Retina (tissue), 1 donor: ENCODE measurements around the gene HOXC13.

ENCODE experiments used
- DNase-seq: peaks from one replicate; pipeline ENCODE4 v3.0.0-alpha.2; 2016

Gene HOXC13

DNA sequence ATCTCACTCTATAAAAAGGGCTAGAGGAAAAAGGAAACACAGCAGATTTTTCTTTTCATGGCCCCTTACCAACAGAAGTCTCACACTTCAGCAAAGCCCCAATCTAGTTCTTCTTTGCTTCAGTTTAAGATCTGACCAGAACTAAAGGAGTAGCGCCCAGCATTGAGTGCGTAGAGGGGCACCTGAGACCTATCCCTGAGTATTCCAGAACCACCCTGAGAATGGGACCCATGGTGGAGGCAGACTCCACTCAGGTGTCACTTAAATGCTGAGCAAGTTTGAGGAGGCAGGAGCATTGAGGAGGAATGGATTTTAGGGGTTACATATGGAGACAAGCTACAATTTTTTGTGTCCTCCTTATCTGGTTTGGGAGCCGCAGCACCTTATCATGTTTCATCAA, 32.5 kb downstream of the HOXC13 start:
- no peak for DNase-seq

DNA sequence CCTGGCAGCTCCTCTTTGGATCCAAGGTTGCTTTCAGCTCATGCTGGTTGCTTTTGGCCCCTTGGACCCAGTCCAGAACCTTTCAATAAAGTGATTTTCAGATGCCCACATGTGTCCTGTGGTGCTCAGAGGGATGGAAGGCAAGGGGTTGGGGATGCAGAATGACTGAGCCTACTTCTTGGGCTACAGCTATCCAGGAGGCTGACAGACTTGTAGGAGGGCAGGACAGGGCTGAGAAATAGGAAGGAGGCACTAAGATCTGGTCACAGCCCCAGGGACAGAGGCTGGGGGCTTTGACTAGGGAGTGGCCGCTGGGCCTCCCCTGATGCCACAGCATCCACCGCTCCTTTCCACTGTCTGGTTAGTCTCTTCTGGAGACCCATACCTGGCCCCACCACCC, 33.1 kb downstream of the HOXC13 start:
- DNase-seq = no peak

DNA sequence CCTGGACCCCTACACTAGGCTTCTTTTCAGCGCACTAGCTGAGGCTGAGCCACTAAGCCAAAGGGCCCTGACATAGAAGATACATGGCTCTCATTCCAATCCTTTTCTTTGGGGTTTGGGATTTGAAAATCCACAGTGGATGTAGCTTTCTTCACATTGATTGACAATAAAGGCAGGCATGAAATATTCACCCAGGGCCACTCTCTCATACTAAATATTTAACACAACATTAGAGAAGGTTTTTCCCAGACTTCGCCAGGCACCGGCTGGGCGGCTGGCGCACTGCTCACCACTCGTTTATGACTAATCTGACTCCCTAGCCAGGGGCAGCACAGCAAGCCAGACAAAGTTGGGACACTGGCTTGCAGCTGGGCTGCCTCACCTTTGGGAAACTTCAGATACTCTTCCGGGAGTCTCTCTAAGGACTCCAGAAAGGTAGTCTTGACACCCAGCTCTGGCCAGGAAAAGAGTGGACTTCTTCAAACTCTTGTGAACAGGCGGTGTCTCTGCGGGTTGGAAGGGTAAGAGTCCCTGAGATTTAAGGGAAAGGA, 33.6 kb downstream of the HOXC13 start:
- DNase-seq = no peak

DNA sequence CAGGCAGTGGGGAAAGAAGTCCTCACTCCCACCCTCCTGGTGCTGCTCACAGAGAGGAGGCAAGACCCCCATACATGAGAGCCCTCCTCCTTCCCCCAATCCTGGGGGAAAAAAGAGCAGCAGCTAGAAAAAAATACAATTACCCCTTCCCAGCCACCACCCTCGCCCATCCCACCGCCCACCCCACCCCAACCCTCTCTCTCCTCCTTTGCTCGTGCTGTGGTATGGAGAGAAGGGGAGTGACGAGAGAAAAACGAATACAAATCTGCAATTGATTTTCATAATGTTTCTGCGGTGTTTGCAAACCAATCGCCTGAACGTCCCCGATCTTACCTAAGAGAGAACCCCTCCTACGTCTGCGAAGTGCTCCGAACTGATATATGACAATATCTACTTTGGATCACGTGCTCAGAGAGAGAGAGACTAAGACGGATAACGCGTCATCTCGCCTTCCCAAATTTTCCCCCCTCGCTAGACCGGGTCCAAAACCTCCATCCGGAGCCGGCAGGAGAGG, 34.1 kb downstream of the HOXC13 start, which contains the start of gene HOXC11:
Gene HOXC11 (plus strand): TSS at position 405 of the 514 bp plus-strand sequence. CDS start 116 bp downstream, outside the sequence.
- DNase-seq = no peak

DNA sequence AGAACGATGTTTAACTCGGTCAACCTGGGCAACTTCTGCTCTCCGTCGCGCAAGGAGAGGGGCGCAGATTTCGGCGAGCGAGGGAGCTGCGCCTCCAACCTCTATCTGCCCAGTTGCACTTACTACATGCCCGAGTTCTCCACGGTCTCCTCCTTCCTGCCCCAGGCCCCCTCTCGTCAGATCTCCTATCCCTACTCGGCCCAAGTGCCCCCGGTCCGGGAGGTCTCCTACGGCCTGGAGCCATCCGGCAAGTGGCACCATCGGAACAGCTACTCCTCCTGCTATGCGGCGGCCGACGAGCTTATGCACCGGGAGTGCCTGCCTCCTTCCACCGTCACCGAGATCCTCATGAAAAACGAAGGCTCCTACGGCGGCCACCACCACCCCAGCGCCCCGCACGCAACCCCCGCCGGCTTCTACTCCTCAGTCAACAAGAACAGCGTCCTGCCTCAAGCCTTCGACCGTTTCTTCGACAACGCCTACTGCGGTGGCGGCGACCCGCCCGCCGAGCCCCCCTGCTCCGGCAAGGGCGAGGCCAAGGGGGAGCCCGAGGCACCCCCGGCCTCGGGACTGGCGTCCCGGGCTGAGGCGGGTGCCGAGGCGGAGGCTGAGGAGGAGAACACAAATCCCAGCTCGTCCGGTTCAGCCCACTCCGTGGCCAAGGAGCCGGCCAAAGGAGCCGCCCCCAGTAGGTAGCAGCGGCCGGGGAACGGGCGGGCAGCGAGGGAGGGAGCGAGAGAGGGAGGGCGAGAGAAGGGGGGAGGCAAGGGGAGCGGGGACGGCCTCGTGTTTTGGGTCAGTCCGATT, 34.8 kb downstream of the HOXC13 start:
- no peak for DNase-seq

DNA sequence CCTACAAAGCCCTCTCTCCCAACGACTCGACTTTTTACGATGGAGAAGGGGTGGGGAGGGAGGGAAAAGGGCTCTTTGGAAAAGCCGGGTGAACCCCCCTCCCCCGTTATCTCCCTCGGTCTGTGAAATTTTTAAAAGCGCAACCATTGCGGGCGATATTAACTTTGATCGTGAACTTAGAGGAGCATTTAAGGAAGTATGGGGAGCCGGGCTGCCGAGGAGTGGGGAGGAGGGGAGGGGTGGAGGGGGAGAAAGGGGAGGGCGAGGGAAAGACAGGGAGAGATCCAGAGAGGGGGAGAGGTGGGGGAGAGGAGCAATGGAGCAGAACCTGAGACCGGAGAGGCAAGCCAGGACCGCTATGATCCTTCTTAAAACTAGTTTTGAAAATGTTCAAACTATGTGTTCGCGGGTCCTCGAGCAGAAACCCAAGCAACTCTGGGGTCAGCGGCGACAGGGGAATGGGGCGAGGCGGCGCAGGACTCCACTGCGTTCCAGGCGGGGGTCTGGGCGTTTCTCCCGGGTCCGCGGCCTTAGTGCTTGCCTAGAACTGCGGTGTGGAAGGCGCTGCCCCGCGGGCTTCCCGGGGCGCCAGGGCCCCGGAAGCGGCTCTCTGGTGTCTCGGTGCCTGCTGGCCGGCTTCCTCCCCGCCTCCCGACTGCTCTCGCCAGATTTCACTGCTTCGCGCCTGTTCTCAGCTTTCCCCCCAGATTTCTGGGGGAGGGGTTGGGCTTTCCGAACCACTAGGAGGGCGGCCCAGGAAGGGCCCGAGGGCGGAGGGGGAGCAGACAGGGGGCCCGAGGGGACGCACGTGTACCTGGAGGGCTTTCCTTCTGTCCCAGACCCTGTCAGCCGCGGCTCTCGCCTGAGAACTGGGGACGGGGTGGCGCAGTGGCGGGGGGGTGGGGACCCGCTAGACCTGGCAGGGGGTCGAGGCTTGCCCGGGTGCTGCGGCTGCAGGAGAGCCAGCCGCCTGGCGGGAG, 35.7 kb downstream of the HOXC13 start, which contains the start of gene HOTAIR:
Gene HOTAIR (minus strand): TSS at position 871 of the 980 bp plus-strand sequence.
- no peak for DNase-seq

DNA sequence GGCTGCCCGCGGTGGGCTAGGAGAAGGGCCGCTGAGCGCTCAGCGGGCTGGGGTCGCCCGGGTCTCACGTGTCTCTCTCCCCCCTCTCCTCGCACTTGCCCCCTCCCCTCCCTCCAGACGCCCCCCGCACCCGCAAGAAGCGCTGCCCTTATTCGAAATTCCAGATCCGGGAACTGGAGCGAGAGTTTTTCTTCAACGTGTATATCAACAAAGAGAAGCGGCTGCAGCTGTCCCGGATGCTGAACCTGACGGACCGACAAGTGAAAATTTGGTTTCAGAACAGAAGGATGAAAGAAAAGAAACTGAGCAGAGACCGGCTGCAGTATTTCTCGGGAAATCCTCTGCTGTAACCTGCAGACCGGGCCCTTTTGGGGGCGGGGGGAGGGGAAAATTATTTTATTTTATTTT, 36.4 kb downstream of the HOXC13 start:
- no peak for DNase-seq

DNA sequence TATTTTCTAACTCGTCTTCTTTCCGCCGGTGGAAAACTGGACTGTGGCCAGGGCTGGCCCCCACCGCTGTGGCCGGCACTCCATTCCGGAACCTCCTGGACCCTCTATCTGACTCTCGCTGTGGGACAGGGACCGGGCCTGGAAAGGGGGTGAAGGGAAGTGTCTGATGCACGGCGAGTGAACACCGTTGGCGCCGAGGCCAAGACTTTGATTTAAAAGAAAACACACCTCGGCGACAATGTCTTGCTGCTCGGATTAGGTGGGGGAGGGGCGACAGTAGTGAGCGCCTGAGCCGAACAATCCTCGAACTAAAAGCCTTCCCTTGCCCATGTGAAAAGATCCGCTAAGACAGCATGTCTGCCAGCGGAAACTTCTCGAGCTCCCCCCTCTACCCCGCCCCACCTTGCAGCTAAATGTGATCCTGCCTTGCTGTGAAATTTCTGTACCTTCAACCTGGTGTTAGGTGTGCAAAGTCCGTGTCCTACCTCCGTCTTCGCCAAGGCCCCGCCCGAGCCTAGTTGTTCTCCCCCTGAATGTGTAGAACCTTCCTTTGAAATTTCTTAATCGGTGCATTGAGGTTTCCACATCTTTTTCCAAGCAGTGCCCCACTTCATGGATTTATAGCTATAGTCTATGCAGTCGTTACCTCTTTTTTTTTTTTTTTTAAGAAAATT, 37.0 kb downstream of the HOXC13 start:
- no peak for DNase-seq

DNA sequence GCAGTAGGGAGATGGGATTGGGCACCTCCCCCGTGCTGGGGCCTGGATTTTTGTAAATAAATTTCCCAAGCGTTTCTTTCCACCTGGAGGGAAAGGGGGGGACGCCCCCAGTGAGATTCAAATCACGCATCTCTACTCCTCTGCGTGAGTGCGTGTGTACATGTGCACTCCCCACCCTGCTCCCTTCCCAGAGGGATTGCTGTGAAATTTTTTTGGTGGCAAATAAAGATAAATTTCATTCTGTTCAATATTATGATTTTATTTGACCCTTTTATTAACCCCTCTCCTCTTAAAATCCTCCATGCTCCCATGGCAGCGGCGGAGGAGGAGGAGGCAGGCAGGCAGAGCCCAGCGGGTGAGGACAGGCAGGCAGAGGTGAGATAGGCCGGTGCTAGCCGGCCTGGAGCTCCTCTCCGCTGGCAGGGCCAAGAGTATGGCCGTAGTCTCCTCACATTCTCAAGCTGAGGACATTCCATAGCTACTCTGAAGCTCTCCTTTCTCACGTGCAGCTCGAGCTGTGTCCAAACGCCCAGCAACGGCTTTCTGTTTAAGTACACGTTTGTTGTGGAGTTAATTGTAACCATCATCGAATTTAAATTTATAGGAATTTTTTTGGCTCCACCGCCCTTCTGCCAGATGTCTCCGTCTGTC, 37.7 kb downstream of the HOXC13 start:
- DNase-seq = no peak

DNA sequence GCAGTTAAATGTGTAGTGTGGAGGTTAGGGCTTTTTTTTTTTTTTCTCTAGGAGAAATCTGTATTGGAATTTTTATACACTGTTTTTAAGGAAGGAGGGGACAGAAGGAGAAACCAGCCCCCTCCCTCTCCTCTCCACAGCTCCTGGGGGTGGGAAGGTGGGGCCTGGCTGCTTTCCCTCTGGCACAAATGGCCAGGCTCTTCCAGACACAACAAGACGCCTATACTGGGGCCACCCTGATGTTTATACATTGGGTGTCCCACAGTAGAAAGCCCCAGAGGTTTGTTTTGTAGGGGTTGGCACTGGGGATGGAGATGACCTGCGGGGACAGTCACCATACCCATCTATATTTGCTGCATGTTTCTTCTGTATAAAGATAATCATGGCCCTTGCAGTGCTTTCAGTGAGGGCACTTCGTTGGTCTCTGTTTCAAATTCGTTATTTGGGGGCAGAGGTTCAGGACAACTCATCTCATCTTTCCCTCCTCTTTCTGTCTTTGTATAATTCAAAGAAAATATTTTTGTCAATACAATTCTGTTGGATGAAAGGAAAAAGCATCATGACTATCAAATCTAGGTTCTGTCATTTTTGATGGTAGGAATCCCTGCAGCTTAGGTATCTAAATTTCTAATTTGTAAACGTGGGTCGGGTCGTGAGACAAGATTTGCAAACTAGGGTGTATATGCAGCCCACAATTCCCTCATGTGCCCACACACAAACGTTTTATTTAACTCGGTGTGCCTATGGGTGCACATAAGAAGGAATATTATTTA, 38.4 kb downstream of the HOXC13 start:
- no peak for DNase-seq

DNA sequence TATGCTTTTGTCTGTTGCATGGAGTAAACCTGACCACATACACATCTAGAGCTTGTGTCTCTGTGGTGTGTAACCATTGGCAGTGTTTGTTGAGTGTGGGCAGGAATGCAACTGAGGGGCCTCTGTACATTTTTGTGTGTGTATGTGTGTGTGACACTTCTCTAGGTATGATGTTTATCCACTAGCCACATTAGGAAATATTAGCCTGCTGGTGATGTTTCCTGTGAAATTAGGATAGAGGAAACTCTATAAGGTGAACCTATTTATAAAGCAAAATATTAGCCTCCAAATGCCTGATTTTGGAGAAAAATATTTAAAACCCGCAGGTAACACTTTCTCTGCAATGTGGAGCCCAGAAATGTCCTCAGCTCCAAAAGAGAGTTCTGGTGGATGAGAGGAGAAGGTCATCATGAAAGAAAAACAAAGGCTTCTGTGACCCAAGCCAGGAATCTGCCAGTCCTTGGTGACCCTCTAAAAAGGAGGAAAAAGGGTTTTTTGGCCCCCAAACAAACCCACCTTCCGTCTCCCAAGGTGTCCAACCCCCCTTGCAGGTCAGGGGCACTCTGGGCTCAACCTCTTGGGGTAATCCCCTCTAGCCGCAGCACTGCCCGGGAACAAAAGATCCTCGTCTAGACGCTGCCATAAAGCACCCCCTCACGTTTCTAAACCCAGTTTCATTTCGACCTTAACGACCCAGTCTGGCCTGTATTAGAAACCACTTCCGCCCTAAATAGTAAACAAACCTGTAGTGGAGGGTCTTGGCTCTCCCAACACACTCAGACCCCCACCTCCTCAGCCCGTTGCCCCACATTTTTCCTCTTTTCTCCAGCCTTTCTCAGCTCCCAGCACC, 39.2 kb downstream of the HOXC13 start:
- no peak for DNase-seq

DNA sequence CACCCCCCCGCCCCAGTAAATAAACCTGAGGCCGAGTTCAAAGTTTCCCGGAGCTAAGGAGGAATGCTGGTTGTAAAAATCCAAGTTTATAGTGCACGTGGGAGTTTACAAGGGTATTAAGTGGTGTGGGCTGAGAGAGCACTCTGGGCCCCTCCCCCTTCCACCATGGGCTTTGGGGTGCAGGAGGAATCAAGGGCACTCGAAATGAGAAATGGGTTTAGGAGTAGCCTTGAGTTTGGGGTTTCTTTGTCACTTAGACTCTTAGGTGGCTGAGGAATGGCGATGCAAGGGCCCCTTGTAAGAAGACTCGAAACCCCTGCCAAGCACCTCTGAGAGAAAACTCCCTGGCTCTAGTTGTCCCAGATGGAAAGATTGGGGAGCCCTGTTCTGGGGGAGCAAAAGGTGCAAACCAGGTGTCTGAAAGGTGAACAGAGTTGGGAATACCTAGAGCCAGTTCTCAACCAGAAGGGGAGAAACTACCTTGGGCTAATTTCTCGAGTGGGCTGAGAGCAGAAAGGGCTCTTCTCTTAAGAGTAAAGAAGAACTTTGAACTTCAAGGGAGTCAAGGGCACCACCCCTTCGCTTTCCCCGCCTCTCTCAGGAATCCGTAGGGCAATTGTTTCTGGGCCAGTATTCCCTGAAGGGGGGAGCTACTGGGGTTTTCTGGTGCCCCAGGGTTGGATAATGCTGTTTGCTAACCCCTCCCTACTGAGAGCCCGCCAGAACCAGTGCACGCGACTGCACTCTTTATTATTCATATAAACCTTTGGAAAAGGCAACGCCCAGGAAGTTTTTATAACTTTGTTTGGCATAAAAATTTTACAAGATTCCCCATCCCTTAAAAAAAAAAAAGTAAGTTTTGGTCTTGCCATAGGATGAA, 40.1 kb downstream of the HOXC13 start:
- DNase-seq = no peak

DNA sequence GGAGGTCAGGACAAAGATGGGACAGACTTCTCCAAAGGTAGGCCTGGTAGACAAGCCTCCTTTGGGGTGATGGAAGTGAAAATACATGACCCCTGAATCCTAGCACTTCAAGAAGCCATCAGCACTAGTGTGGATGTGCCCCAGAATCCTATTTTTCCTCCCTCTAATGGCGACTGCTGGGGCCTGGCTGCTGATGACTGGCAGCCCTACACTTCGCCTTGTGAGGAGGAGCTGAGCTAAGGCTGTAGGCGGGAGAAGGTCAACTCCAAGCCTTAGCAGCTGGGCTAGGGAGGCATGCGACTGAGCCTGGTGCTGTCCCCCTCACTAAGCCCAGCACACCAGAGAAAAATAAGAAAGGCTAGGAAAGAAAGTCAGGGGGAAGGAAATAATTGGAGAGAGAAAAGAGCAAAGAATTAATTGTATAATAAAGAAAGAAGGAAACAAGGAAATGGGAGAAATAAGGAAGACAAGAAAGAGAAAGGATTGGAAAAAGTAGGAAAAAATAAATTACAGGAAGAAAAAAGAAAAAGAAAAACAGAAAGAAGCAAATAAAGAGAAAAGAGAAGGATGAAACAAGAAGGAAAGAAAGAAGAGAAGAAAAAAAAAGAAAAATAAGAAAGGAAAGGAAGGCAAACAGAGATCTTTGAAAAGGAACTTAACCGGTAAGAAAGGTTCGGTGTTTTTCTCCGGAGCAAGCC, 41.6 kb downstream of the HOXC13 start:
- no peak for DNase-seq

DNA sequence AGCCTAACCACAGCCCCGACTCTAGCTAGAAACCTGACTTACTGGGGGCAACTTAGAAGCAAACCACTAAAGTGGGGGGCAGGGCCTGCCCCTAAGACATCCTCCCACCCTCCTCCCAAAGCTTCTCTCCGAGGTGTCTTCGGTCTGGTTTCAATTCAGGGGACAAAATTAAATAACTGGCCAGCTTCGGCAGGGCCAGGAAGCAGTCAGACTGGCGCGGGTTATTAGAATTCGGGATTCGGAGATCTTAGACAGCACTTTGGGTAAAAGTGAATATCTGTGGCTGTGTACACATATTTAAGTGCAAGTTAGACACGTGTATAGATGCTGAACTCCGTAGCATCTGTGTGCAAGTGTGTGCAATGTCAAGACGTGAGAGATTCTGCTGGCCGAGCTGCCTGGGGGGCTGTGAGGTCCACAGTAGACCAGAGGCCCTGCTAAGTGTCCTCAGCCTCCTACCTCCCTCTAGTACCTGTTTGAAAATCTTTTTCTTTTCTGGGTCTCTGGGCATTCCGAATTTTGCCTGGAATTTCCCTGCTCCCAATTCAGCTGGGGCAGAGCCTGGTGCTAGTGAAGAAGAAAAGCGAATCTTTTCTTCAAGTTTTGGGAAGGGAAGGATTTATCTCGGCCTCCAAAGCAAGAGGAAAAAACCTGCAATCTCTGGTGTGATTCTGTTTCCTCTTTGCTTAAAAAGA, 42.3 kb downstream of the HOXC13 start:
- no peak for DNase-seq

DNA sequence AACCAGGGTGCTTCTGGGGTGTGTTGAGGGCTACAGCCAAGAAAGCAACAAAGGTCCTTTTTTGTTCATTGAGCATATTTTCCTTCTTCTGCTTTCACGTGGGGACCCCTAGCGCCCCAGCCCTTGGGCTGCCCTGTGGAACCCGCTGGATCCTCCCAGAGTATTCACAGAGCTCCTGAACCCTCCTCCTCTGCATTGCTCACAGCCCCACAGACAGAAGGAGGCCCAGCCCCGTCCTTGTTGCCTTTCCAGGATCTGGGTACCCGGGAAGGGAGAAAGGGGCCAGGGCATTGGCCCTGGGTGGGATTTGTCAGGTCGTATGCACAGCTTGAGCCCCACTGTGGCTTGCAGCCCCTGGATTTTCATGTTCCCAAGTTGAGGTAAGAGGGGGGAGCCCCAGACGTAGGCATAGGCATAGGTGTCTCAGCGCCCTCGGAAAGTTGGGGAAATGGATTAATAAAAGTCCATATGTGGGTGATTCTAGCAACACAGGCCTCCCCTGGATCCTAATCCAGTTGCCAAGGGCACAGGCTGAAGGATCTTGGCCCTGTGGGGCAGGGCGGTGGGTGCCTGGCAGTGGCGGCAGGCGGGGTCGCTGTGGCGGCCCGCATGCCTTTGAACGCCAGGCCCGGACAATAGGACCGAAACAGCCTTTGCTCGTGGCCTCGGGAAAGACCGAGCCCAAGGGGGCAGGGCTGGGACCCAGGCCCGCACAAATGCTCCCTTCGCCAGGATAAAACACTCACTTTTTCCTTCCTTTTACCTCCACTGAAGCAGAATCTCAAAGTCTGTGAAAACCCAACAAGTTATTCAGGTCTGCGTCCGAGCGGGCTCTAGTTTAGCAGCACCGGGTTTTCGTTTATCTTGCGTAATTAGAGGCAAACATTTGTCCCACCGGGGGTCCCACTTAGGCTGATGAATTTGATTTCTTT, 43.3 kb downstream of the HOXC13 start:
- DNase-seq = no peak
